HepG2 (cell line): ENCODE measurements around the gene SIDT1. TPM values are rescaled to one million over a fixed set of nuclear protein-coding genes. Genes with fewer than 3 reads are reported as not detected.

Experiments
- ATAD3A ChIP-seq: sonication (generic); formaldehyde crosslinking; IDR thresholded peaks from 2 replicates; pipeline ENCODE4 v1.4.0; 2020; ENCODE audit warnings: missing genetic modification reagents
- BHLHE40 ChIP-seq: IDR thresholded peaks from 2 replicates; pipeline ENCODE4 v1.6.1; 2011; ENCODE audit warnings: low read length, improper control_type of control experiment
- BRD4 ChIP-seq: sonication (generic); formaldehyde crosslinking; IDR thresholded peaks from 2 replicates; pipeline ENCODE4 v1.4.0; 2020; ENCODE audit warnings: missing genetic modification reagents
- DPF2 ChIP-seq: sonication (generic); formaldehyde crosslinking; IDR thresholded peaks from 2 replicates; pipeline ENCODE4 v1.4.0; 2020; ENCODE audit warnings: mild to moderate bottlenecking, low read depth, missing genetic modification reagents, borderline replicate concordance
- FIP1L1 ChIP-seq: fragments of 200-400 bp; formaldehyde crosslinking; IDR thresholded peaks from 2 replicates; pipeline ENCODE4 v1.6.1; 2018; ENCODE audit warnings: low read depth, mild to moderate bottlenecking, low read length, moderate library complexity, borderline replicate concordance; ENCODE audit not compliant: insufficient read depth
- GFI1 ChIP-seq: sonication (generic); formaldehyde crosslinking; IDR thresholded peaks from 2 replicates; pipeline ENCODE4 v1.5.0; 2020; ENCODE audit warnings: missing genetic modification reagents, mild to moderate bottlenecking, borderline replicate concordance
- GPN1 ChIP-seq: sonication (generic); formaldehyde crosslinking; IDR thresholded peaks from 2 replicates; pipeline ENCODE4 v1.5.1; 2020; ENCODE audit warnings: missing genetic modification reagents, borderline replicate concordance
- MATR3 ChIP-seq: sonication (generic); formaldehyde crosslinking; IDR thresholded peaks from 2 replicates; pipeline ENCODE4 v1.4.0; 2020; ENCODE audit warnings: missing genetic modification reagents
- MIER3 ChIP-seq: IDR thresholded peaks from 2 replicates; pipeline ENCODE4 v1.6.1; 2016; ENCODE audit warnings: missing compliant biosample characterization, borderline replicate concordance
- NFIC ChIP-seq: IDR thresholded peaks from 2 replicates; pipeline ENCODE4 v1.6.1; 2012; ENCODE audit warnings: mild to moderate bottlenecking, low read length, inconsistent platforms
- NR1H2 ChIP-seq: sonication (generic); formaldehyde crosslinking; IDR thresholded peaks from 2 replicates; pipeline ENCODE4 v1.8.1; 2022; ENCODE audit warnings: low read depth, missing genetic modification reagents, borderline replicate concordance
- PPARG ChIP-seq: conservative IDR thresholded peaks from 2 replicates; pipeline ENCODE4 v1.6.1; 2016; ENCODE audit warnings: missing biosample characterization, missing genetic modification reagents
- RARA ChIP-seq: IDR thresholded peaks from 2 replicates; pipeline ENCODE4 v1.6.1; 2016; ENCODE audit warnings: missing genetic modification reagents, missing compliant biosample characterization
- SIN3A ChIP-seq: IDR thresholded peaks from 2 replicates; pipeline ENCODE4 v1.6.1; 2011; ENCODE audit warnings: low read depth, mild to moderate bottlenecking, control low read depth, low read length, borderline replicate concordance
- SMARCC2 ChIP-seq: fragments of 450-650 bp; IDR thresholded peaks from 2 replicates; pipeline ENCODE4 v1.6.1; 2017; ENCODE audit warnings: antibody characterized with exemption, mild to moderate bottlenecking
- STAG1 ChIP-seq: sonication (generic); formaldehyde crosslinking; IDR thresholded peaks from 2 replicates; pipeline ENCODE4 v1.4.0; 2020; ENCODE audit warnings: missing genetic modification reagents
- ZC3H13 ChIP-seq: sonication (generic); formaldehyde crosslinking; IDR thresholded peaks from 2 replicates; pipeline ENCODE4 v1.8.1; 2023; ENCODE audit warnings: mild to moderate bottlenecking, missing genetic modification reagents, moderate library complexity
- ZNF337 ChIP-seq: sonication (generic); formaldehyde crosslinking; IDR thresholded peaks from 2 replicates; pipeline ENCODE4 v1.5.1; 2020; ENCODE audit warnings: missing genetic modification reagents, low read depth, mild to moderate bottlenecking, borderline replicate concordance
- ZNF7 ChIP-seq: IDR thresholded peaks from 2 replicates; pipeline ENCODE4 v1.6.1; 2016; ENCODE audit warnings: missing biosample characterization, missing genetic modification reagents
- ZNF773 ChIP-seq: sonication (generic); formaldehyde crosslinking; IDR thresholded peaks from 2 replicates; pipeline ENCODE4 v1.4.0; 2020; ENCODE audit warnings: missing genetic modification reagents, borderline replicate concordance
- polyA plus RNA-seq, 8 experiments: library from polyadenylated mRNA; depleted of rRNA in 3 of 8; stranded (reverse) in 7 of 8; unstranded in 1 of 8; fragments of >200 nt; fragmentation: Illumina TruSeq in 4 of 8; extraction: Trizol in 4 of 8; gene quantifications; 2 replicates each; pipeline versions ENCODE4 v1.2.1 to v1.2.3, GENCODE V29; 2011 to 2016; ENCODE audit warnings: low read depth in 4 of 8, missing spikeins in 1 of 8, mixed read lengths in 1 of 8; ENCODE audit not compliant: insufficient read depth in 1 of 8
- total RNA-seq, 5 experiments: library from RNA; depleted of rRNA; stranded (reverse); fragments of >200 nt; fragmentation: Illumina TruSeq; extraction: Trizol; gene quantifications; 2 replicates each; pipeline ENCODE4 v1.2.3, GENCODE V29; 2016; ENCODE audit warnings: low read depth in 1 of 5
- TF ChIP-seq, protein P1 (sequence below): IDR thresholded peaks from 2 replicates; pipeline ENCODE4 v1.6.1; 2016; ENCODE audit warnings: mild to moderate bottlenecking
- TF ChIP-seq, protein P2 (sequence below): sonication (generic); formaldehyde crosslinking; IDR thresholded peaks from 2 replicates; pipeline ENCODE4 v1.8.1; 2023; ENCODE audit warnings: mild to moderate bottlenecking, missing genetic modification reagents
- TF ChIP-seq, protein P3 (sequence below): sonication (generic); formaldehyde crosslinking; IDR thresholded peaks from 2 replicates; pipeline ENCODE4; 2020; ENCODE audit warnings: missing genetic modification reagents, mild to moderate bottlenecking, borderline replicate concordance
- TF ChIP-seq, protein P4 (sequence below): sonication (generic); formaldehyde crosslinking; IDR thresholded peaks from 2 replicates; pipeline ENCODE4 v1.8.0; 2022; ENCODE audit warnings: mild to moderate bottlenecking, missing genetic modification reagents, borderline replicate concordance

SIDT1 gene
- total and polyA plus RNA-seq, 2 of the 13 experiments (the other 11 are each of a cell fraction or from before 2014, with no cell fraction given): 0.07 TPM

DNA sequence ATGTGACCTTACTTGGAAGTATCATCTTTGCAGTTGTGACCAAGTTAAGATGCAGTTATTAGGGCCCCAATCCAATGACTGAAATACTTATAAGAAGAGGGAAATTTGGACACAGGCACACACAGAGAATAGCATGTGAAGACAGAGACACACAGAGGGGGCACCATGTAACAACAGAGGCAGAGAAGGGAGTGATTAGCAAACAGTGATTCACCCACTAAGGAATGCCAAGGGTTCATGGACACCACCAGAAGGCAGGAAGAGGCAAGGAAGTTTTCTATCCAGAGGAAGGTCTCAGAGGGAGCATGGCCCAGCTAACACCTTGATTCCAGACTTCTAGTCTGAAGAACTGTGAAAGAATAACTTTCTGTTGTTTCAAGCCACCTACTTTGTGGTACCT is 25.0 kb downstream of the SIDT1 start (continued):
- TF ChIP-seq FIP1L1 (no peak), MIER3 (CRISPR knock-in tag) (no peak), ZNF337 (CRISPR knock-in tag) (no peak), MATR3 (CRISPR knock-in tag) (no peak), BRD4 (CRISPR knock-in tag) (no peak), SMARCC2 (no peak), GPN1 (CRISPR knock-in tag) (no peak), GFI1 (0 out of 2 replicates have a peak, but pooled peaks have one; percentile 35), NFIC (no peak), ATAD3A (CRISPR knock-in tag) (no peak), SIN3A (no peak), RARA (peak; percentile 52), DPF2 (CRISPR knock-in tag) (no peak), ZC3H13 (no peak), BHLHE40 (no peak), ZNF773 (CRISPR knock-in tag) (no peak), NR1H2 (CRISPR knock-in tag) (no peak), ZNF7 (CRISPR knock-in tag) (peak; percentile 88), STAG1 (CRISPR knock-in tag) (peak; percentile 36), PPARG (CRISPR knock-in tag) (0 out of 2 replicates have a peak, but pooled peaks have one; percentile 8)
- TF ChIP-seq, protein P1, sequence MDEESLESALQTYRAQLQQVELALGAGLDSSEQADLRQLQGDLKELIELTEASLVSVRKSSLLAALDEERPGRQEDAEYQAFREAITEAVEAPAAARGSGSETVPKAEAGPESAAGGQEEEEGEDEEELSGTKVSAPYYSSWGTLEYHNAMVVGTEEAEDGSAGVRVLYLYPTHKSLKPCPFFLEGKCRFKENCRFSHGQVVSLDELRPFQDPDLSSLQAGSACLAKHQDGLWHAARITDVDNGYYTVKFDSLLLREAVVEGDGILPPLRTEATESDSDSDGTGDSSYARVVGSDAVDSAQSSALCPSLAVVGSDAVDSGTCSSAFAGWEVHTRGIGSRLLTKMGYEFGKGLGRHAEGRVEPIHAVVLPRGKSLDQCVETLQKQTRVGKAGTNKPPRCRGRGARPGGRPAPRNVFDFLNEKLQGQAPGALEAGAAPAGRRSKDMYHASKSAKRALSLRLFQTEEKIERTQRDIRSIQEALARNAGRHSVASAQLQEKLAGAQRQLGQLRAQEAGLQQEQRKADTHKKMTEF (CRISPR knock-in tag): no peak
- TF ChIP-seq, protein P2, sequence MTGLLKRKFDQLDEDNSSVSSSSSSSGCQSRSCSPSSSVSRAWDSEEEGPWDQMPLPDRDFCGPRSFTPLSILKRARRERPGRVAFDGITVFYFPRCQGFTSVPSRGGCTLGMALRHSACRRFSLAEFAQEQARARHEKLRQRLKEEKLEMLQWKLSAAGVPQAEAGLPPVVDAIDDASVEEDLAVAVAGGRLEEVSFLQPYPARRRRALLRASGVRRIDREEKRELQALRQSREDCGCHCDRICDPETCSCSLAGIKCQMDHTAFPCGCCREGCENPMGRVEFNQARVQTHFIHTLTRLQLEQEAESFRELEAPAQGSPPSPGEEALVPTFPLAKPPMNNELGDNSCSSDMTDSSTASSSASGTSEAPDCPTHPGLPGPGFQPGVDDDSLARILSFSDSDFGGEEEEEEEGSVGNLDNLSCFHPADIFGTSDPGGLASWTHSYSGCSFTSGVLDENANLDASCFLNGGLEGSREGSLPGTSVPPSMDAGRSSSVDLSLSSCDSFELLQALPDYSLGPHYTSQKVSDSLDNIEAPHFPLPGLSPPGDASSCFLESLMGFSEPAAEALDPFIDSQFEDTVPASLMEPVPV: no peak
- TF ChIP-seq, protein P3, sequence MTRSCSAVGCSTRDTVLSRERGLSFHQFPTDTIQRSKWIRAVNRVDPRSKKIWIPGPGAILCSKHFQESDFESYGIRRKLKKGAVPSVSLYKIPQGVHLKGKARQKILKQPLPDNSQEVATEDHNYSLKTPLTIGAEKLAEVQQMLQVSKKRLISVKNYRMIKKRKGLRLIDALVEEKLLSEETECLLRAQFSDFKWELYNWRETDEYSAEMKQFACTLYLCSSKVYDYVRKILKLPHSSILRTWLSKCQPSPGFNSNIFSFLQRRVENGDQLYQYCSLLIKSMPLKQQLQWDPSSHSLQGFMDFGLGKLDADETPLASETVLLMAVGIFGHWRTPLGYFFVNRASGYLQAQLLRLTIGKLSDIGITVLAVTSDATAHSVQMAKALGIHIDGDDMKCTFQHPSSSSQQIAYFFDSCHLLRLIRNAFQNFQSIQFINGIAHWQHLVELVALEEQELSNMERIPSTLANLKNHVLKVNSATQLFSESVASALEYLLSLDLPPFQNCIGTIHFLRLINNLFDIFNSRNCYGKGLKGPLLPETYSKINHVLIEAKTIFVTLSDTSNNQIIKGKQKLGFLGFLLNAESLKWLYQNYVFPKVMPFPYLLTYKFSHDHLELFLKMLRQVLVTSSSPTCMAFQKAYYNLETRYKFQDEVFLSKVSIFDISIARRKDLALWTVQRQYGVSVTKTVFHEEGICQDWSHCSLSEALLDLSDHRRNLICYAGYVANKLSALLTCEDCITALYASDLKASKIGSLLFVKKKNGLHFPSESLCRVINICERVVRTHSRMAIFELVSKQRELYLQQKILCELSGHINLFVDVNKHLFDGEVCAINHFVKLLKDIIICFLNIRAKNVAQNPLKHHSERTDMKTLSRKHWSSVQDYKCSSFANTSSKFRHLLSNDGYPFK: no peak
- TF ChIP-seq, protein P4, sequence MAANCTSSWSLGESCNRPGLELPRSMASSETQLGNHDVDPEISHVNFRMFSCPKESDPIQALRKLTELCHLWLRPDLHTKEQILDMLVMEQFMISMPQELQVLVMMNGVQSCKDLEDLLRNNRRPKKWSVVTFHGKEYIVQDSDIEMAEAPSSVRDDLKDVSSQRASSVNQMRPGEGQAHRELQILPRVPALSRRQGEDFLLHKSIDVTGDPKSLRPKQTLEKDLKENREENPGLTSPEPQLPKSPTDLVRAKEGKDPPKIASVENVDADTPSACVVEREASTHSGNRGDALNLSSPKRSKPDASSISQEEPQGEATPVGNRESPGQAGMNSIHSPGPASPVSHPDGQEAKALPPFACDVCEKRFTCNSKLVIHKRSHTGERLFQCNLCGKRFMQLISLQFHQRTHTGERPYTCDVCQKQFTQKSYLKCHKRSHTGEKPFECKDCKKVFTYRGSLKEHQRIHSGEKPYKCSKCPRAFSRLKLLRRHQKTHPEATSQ (CRISPR knock-in tag): no peak
